ENCODE measurements around the gene GNG11.
"Not testable (repeated sequence)": the region's sequence is repeated elsewhere in the genome, so short reads cannot be mapped to it uniquely, and the experiment has no call there.

The GNG11 gene

GRCh38 chr7:93906267-93906666 lies 15.3 kb upstream of the GNG11 start, which contains the start of gene GNGT1:
TSS of gene GNGT1 (plus strand) at chr7:93906567. CDS start at chr7:93906747, 180 bp downstream.
- in situ Hi-C loops (cut with HindIII; ENCODE audit: low pct_ligation_motif_present, low pct_unique_long_range_greater_than_20kb, low sequenced_read_pairs) = no loop called here
- no peak for DNase-seq

GRCh38 chr7:93910076-93910994 lies 11.2 kb upstream of the GNG11 start:
- in situ Hi-C loops (cut with HindIII; ENCODE audit: low pct_ligation_motif_present, low pct_unique_long_range_greater_than_20kb, low sequenced_read_pairs) = no loop called here
- no peak for DNase-seq

- in situ Hi-C loops (cut with HindIII; ENCODE audit: low pct_ligation_motif_present, low pct_unique_long_range_greater_than_20kb, low sequenced_read_pairs); DNase-seq: not testable (repeated sequence)
These were observed 10.3 kb upstream of the GNG11 start for GRCh38 chr7:93911242-93911641.

- DNase-seq; in situ Hi-C loops (cut with HindIII; ENCODE audit: low pct_ligation_motif_present, low pct_unique_long_range_greater_than_20kb, low sequenced_read_pairs): not testable (repeated sequence)
These were observed 9.9 kb upstream of the GNG11 start for GRCh38 chr7:93911661-93912060.

GRCh38 chr7:93913197-93913596 lies 8.3 kb upstream of the GNG11 start:
- DNase-seq = no peak
- in situ Hi-C loops (cut with HindIII; ENCODE audit: low pct_ligation_motif_present, low pct_unique_long_range_greater_than_20kb, low sequenced_read_pairs) = no loop called here

GRCh38 chr7:93914581-93915066 lies 6.9 kb upstream of the GNG11 start:
- in situ Hi-C loops (cut with HindIII; ENCODE audit: low pct_ligation_motif_present, low pct_unique_long_range_greater_than_20kb, low sequenced_read_pairs) = no loop called here

GRCh38 chr7:93915206-93915842 lies 6.2 kb upstream of the GNG11 start:
- DNase-seq; in situ Hi-C loops (cut with HindIII; ENCODE audit: low pct_ligation_motif_present, low pct_unique_long_range_greater_than_20kb, low sequenced_read_pairs): not testable (repeated sequence)

More at GRCh38 chr7:93914581-93915066, 6.9 kb upstream of the GNG11 start:
- peak; percentile 13 for DNase-seq

- in situ Hi-C loops (cut with HindIII; ENCODE audit: low pct_ligation_motif_present, low pct_unique_long_range_greater_than_20kb, low sequenced_read_pairs); DNase-seq: not testable (repeated sequence)
These were observed 5.6 kb upstream of the GNG11 start for GRCh38 chr7:93915888-93916287.

GRCh38 chr7:93916315-93916714 lies 5.2 kb upstream of the GNG11 start:
- DNase-seq; in situ Hi-C loops (cut with HindIII; ENCODE audit: low pct_ligation_motif_present, low pct_unique_long_range_greater_than_20kb, low sequenced_read_pairs): not testable (repeated sequence)

- in situ Hi-C loops (cut with HindIII; ENCODE audit: low pct_ligation_motif_present, low pct_unique_long_range_greater_than_20kb, low sequenced_read_pairs) = no loop called here
These were observed 896 bp upstream of the GNG11 start for GRCh38 chr7:93920496-93921182.

GRCh38 chr7:93921186-93921585 lies 349 bp upstream of the GNG11 start:
- in situ Hi-C loops (cut with HindIII; ENCODE audit: low pct_ligation_motif_present, low pct_unique_long_range_greater_than_20kb, low sequenced_read_pairs) = no loop called here
- DNase-seq = no peak

More at GRCh38 chr7:93920496-93921182, 896 bp upstream of the GNG11 start:
- peak; percentile 81 for DNase-seq

GRCh38 chr7:93923296-93923695 lies 1.8 kb downstream of the GNG11 start:
- in situ Hi-C loops (cut with HindIII; ENCODE audit: low pct_ligation_motif_present, low pct_unique_long_range_greater_than_20kb, low sequenced_read_pairs) = no loop called here
- peak; percentile 34 for DNase-seq

GRCh38 chr7:93923942-93924341 lies 2.4 kb downstream of the GNG11 start:
- DNase-seq = no peak
- in situ Hi-C loops (cut with HindIII; ENCODE audit: low pct_ligation_motif_present, low pct_unique_long_range_greater_than_20kb, low sequenced_read_pairs) = no loop called here

- in situ Hi-C loops (cut with HindIII; ENCODE audit: low pct_ligation_motif_present, low pct_unique_long_range_greater_than_20kb, low sequenced_read_pairs) = no loop called here
- no peak for DNase-seq
These were observed 5.3 kb downstream of the GNG11 start for GRCh38 chr7:93926800-93927199.

- in situ Hi-C loops (cut with HindIII; ENCODE audit: low pct_ligation_motif_present, low pct_unique_long_range_greater_than_20kb, low sequenced_read_pairs) = no loop called here
- no peak for DNase-seq
These were observed 6.0 kb downstream of the GNG11 start for GRCh38 chr7:93927585-93927984.

- no peak for DNase-seq
- in situ Hi-C loops (cut with HindIII; ENCODE audit: low pct_ligation_motif_present, low pct_unique_long_range_greater_than_20kb, low sequenced_read_pairs) = no loop called here
These were observed 10.1 kb downstream of the GNG11 start for GRCh38 chr7:93931655-93932054.

GRCh38 chr7:93933156-93933555 lies 11.6 kb downstream of the GNG11 start:
- in situ Hi-C loops (cut with HindIII; ENCODE audit: low pct_ligation_motif_present, low pct_unique_long_range_greater_than_20kb, low sequenced_read_pairs) = no loop called here
- DNase-seq = no peak

- in situ Hi-C loops (cut with HindIII; ENCODE audit: low pct_ligation_motif_present, low pct_unique_long_range_greater_than_20kb, low sequenced_read_pairs) = no loop called here
- DNase-seq = no peak
These were observed 13.6 kb downstream of the GNG11 start for GRCh38 chr7:93935102-93935501.

GRCh38 chr7:93937818-93938217 lies 16.3 kb downstream of the GNG11 start:
- in situ Hi-C loops (cut with HindIII; ENCODE audit: low pct_ligation_motif_present, low pct_unique_long_range_greater_than_20kb, low sequenced_read_pairs) = no loop called here
- no peak for DNase-seq
